HTR-8/SVneo (cell line): ENCODE measurements around the gene CDH20.

Source experiments
- DNase-seq: peaks from one replicate; pipeline ENCODE4 v3.0.0; 2011; ENCODE audit warnings: low spot score, mixed read lengths; ENCODE audit not compliant: insufficient read length
- FAIRE-seq: peaks from 2 replicates; lab custom pipeline; 2011; peaks lifted over from hg19 to GRCh38; lab: Jason Lieb, UNC

CDH20 gene

GRCh38 chr18:61556862-61557261 is 223.6 kb downstream of the CDH20 start:
- no peak for DNase-seq
- no peak for FAIRE-seq

- FAIRE-seq (no peak), DNase-seq (peak; percentile 22)
Measured at GRCh38 chr18:61569176-61569892, 236.1 kb downstream of the CDH20 start.

DNA sequence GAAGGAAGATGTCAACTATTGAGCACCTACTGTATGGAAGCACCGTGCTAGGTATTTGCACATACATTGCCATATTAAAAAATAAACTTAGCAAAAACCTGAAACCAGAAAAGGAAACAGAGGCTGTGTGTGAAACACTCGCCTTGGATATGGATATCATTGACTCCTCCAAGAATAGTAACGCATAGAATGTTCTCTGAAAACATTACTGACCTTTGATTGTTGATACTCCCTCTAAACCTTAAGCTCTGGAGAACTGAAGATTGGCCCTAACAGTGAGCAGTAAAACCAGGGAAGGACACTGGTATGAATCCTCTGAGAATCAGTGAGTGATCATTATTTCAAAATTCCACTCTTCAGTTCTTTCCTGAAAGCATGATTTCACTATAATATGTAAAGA is 236.8 kb downstream of the CDH20 start:
- DNase-seq (no peak), FAIRE-seq (no peak)

- DNase-seq: no peak
- no peak for FAIRE-seq
Measured at GRCh38 chr18:61572084-61572655, 238.9 kb downstream of the CDH20 start.

DNA sequence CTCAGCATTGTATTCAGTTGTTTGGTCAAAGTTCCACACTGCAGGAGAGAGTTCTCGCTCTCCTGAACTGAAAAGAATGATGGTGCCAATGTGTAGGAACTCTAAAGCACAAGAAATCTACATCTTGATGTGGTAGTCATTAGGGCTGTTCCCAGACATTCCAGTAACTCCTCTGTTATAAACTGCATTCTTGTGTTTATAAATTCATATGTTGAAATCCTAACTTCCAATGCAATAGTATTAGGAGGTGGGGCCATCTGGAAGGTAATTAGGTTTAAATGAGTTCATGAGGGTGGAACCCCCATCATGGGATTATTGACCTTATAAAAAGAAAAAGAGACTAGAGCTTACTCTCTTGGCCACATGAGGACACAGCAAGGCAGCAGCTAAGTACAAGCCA is 239.6 kb downstream of the CDH20 start:
- DNase-seq: no peak
- FAIRE-seq: no peak

GRCh38 chr18:61574665-61575064 is 241.4 kb downstream of the CDH20 start:
- no peak for DNase-seq
- no peak for FAIRE-seq

DNA sequence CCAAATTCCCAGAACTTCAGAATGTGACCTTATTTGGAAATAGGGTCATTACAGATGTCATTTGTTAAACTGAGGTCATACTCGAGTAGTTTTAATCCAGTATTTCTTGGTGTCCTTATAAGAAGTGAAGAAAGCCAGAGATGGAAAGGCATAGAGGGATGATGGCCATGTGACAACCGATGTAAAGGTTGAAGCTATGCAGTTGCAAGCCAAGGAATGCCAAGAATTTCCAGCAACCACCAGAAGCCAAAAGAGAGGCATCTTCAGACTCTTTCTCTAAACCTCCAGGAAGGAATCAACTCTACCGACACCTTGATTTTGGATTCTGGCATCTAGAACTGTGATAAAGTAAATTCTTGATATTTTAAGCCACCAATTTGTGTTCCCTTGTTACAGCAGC is 242.2 kb downstream of the CDH20 start:
- FAIRE-seq: no peak
- no peak for DNase-seq

GRCh38 chr18:61578846-61579245 is 245.6 kb downstream of the CDH20 start:
- no peak for DNase-seq
- no peak for FAIRE-seq

DNA sequence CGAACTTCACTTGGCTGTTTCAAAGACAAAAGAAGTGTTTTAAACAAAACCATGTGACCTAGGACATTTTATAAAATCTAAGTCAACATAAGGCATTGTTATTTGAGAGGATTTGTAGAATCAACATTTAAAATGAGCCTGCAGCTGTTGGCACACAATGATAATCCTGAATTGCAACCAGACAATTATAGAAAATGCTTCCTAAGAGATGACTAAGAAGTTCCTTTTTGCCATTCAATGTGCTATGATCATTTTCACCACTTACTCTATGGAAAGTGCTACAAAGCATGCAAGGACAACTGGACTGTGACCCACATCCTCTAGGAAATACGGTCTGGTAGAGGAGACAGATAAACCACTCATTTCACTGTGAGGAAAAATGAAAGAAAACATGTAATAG is 246.4 kb downstream of the CDH20 start:
- no peak for FAIRE-seq
- no peak for DNase-seq

- FAIRE-seq: no peak
- DNase-seq: no peak
Measured at GRCh38 chr18:61580046-61580445, 246.8 kb downstream of the CDH20 start.

- FAIRE-seq: no peak
Measured at GRCh38 chr18:61581578-61582201, 248.5 kb downstream of the CDH20 start.

GRCh38 chr18:61582202-61582710 is 249.0 kb downstream of the CDH20 start:
- DNase-seq (no peak), FAIRE-seq (no peak)

More at GRCh38 chr18:61581578-61582201, 248.5 kb downstream of the CDH20 start:
- DNase-seq: peak; percentile 42

GRCh38 chr18:61583548-61583947 is 250.3 kb downstream of the CDH20 start:
- DNase-seq: no peak
- FAIRE-seq: no peak

DNA sequence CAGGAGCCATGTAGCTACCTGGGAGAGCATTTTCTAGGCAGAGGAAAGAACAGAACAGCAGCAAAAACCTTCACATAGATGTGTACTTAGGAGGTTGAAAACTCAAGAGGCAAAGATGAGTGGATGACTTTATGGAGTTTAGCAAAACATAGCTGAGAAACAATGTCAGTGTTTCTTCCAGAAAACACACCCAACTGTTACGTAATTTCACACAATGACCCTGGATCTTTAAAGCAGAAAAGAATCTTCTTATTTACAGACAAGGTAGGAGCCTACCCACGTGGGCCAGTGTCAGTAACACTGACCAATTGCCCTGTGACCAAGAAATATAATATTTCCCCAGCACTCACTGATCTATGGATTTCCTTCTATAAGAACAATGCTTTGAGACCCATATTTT is 254.6 kb downstream of the CDH20 start:
- FAIRE-seq: no peak
- no peak for DNase-seq

DNA sequence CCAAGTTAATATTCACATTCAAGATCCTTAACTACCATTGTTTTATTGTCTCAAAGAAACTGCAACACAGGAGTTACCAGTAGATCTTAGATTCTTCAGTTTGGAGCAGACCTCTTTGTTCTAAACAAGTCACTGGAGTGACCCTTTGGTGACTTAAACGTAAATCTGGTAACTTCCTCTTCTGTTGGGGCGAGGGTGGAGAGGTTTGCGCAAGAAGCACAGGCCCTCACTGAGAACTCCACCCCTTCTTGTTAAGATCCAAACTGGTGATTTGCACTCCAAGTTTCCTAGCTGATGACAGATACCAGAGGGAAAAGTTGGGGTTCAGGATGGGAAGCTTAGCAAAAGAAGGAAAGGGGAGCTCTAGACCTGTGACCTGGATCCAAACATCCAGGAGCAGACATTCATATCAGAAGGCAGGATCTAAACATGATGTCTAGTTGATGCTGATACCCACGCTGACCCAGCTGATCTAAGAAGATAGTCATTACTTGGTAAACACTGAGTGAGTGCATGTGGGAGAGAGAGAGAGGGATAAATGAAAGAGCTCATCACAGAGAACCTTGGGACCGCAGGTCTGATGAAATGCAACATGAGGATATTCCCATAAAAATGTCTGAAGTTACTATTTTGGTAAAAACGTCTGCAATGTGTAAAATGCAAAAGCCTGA is 256.0 kb downstream of the CDH20 start:
- FAIRE-seq: no peak
- DNase-seq: no peak

DNA sequence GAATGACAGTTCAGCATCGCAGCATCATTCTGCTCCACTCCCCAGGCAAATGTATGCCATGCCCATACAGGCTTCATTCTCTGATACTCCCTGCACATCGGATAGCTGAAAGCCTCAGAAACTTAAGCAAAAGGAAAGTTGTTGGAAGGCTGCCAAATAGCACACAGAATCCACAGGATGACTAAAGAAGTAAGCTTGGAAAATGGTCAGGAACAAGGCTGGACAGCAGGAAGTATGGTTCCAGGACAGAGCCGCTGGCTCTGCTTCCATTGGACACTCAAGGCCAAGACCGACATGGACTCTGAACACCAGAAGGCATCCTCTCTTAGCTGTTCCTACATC is 256.5 kb downstream of the CDH20 start:
- no peak for FAIRE-seq

GRCh38 chr18:61591253-61591652 is 258.0 kb downstream of the CDH20 start:
- DNase-seq: no peak

More for the DNA sequence above, 256.5 kb downstream of the CDH20 start:
- DNase-seq: no peak

GRCh38 chr18:61595615-61596251 is 262.5 kb downstream of the CDH20 start:
- FAIRE-seq (no peak), DNase-seq (no peak)

More at GRCh38 chr18:61591253-61591652, 258.0 kb downstream of the CDH20 start:
- FAIRE-seq: no peak

GRCh38 chr18:61596296-61596695 is 263.1 kb downstream of the CDH20 start:
- DNase-seq (no peak), FAIRE-seq (no peak)

DNA sequence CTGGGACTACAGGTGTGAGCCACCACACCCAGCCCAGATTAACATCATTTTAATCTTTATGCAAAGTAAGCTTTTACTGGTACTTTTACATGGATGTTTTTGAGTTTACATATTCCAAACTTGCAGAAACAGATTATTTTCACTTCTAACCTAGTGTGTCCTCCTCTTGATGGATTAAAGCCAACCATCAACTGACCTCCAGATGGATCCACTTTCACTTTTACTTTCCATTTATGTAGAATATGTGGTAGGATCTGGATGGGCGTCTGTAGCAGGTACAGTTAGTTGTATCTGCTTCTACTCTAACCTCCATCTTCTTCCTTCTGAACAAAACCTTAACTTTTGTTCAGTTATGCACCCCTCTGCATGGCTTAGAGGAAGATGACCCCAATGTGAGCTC is 264.1 kb downstream of the CDH20 start:
- no peak for FAIRE-seq

More for the DNA sequence above, 264.1 kb downstream of the CDH20 start:
- no peak for DNase-seq
